NCI-H446 (cell line): ENCODE measurements around the gene HIPK4.
"Not testable (repeated sequence)": the region's sequence is repeated elsewhere in the genome, so short reads cannot be mapped to it uniquely, and the experiment has no call there.

Experiments
- DNase-seq, 2 experiments: peaks; one replicate each; lab custom pipeline; 2025; lab: John Stamatoyannopoulos, UW

Gene HIPK4

DNA sequence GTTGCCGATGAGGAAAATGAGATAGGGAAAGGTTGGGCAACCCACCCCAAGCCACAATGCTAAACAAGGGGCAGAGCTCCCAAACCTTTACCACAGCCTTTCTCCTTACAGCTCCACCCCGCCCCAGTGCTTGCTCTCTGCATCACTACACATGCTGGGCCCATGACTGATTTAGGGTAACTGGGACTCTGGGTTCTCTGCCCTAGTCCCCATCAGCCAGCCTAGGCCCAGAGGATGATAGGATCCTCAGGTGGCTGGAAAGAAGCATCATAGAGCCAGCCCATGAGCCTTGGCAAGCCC lies 53.4 kb downstream of the HIPK4 start:
- DNase-seq, result no peak

DNA sequence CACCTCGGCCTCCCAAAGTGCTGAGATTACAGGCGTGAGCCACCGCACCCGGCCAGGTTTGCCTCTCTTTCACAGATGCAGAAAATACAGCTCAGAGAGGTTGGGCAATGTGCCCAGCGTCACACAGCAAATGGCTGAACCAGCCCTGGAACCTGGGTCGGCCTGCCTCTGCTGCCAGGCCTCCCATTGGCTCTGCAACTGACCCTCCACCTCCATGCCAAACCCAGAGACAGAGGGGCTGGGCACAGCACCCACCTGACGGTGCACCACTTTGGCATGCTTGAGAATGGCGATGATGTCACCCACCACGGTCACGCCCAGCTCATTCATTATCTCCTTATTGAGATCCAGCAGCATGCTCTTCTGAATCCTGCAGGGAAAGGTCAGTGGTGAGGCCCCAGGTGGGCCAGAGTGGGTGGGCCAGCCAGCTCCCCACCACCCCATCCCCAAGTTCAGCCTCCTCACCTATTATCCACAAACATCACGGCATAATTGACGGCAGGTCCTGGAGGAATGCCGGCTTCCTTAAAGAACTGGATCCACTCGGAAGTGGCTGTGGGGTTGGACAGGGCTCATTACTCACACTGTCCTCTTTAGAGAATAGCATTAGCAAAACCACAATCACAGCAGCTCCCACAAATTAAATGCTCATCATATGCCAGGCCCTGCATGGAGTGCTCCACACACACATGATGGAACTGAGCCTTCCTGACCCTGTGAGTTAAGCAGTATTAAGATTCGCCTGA lies 54.0 kb downstream of the HIPK4 start:
- DNase-seq, result no peak

DNA sequence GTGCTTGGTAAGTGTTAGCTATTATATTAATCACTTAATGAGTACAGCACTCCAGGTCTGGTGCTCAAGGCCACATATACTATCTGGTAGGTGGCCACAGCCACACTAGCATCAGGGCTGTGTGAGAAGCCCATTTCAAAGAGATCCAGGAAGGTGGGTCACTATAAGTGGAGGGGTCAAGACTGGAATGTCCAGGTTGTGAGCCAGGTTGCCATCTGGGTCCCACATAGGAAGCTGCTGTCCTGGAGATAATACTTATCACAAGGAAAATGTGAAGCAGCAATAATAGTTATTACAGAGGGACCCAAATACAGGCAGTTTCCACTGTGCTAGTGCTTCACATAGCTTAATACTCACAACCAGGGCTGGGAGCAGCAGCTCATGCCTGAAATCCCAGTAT lies 54.9 kb downstream of the HIPK4 start:
- no peak for DNase-seq

DNA sequence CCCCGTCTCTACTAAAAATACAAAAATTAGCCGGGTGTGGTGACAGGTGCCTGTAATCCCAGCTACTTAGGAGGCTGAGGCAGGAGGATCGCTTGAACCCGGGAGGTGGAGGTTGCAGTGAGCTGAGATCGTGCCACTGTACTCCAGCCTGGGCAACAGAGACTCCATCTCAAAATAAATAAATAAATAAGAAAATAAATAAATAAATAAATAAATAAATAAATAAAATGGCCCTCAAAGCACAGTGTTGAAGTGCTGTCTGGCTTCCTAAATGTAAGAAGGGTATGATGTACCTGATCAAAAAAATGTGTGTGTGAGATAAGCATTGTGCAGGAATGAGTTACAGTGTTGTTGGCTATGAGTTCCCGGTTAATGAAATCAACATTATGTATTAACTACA lies 56.9 kb downstream of the HIPK4 start:
- DNase-seq, result not testable (repeated sequence)

DNA sequence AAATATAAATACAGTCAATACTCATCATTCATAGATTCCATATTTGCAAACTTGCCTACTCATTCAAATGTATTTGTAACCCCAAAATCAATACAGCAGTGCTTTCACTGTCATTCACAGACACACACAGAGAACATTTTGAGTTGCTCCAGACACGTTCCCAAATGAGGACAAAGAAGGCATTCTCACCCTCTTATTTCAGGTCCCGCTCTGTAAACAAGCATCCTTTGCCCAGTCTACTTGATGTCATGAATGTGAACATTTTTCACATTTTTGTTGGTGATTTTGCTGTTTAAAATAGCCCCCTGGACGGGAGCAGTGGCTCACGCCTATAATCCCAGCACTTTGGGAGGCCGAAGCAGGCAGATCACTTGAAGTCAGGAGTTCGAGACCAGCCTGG lies 57.3 kb downstream of the HIPK4 start:
- DNase-seq, result no peak

DNA sequence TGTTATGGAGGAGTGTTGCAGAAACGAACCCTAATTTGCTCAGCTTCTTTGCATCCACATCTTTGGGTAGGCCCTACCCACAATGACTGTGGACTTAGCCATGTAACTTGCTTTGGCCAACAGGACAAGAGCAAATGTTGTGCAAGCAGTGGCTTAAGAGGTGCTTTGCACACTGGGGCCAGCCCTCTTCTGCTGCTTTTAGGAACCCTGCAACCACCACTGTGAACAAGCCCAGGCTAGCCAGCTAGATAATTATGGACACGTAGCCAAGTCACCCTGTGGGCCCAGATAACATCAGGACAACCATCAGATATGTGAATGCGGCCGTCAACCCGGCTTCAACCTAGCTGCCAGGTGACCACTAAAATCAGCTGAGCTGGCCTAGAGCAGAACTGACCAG lies 58.9 kb downstream of the HIPK4 start:
- no peak for DNase-seq
